ENCODE measurements around the gene RCL1. TPM values are rescaled to one million over a fixed set of nuclear protein-coding genes. Genes with fewer than 3 reads are reported as not detected.

Gene RCL1
- total RNA-seq, 2 experiments from 2014 or later: 11.5 to 12.3 TPM

GRCh38 chr9:4859035-4859434, 66.3 kb downstream of the RCL1 start:
- no peak for DNase-seq
- ChIA-PET CTCF (no interaction called here), POLR2A (no interaction called here)
- H3K4me1 Mint-ChIP-seq: peaks cover 16% of the 10 kb centered on the region
- H3K36me3 Mint-ChIP-seq (ENCODE audit: low read depth): peaks cover 51% of the 10 kb centered on the region
- H3K9me3 Mint-ChIP-seq: no peaks in the 10 kb centered on the region
- H3K27ac Mint-ChIP-seq: no peak overlapping the region
- H3K27me3 Mint-ChIP-seq: no peaks in the 10 kb centered on the region
- H3K4me3 Mint-ChIP-seq: no peak overlapping the region

DNA sequence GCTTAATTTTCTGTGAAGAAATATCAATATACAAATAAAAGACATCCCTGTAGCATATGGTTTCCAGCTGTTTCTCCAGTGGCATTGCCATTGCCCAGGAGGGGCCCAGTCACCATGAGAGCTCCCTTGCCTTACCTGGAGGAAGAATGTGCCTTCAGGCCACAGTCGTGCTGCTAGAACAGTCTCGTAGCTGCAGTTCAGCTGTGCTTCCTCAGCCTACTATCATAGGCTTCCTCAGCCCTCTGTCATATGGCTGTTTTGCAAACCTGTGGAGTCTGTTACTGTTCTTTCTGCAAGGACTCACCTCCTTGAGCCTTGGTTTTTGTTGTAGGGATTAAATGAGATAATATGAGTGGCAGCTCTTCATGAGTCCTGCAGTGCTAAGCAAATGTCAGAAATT, 67.6 kb downstream of the RCL1 start:
- ChIA-PET CTCF (interaction anchor here (0.8 kb wide), 1 partner anchor 97 kb away, joined by 3 read pairs; no protein-coding TSS in a partner anchor), POLR2A (no interaction called here)
- H3K4me1 Mint-ChIP-seq: peaks cover 25% of the 10 kb centered on the region
- H3K27me3 Mint-ChIP-seq: no peaks in the 10 kb centered on the region
- no peaks in the 10 kb centered on the region for H3K9me3 Mint-ChIP-seq
- no peak for DNase-seq
- peaks cover 50% of the 10 kb centered on the region for H3K36me3 Mint-ChIP-seq (ENCODE audit: low read depth)
- H3K27ac Mint-ChIP-seq: no peak overlapping the region
- no peak overlapping the region for H3K4me3 Mint-ChIP-seq

GRCh38 chr9:4861145-4861544, 68.4 kb downstream of the RCL1 start:
- Mint-ChIP-seq H3K36me3 (ENCODE audit: low read depth) (peaks cover 44% of the 10 kb centered on the region), H3K4me1 (peaks cover 31% of the 10 kb centered on the region), H3K27ac (no peak overlapping the region), H3K9me3 (no peaks in the 10 kb centered on the region), H3K4me3 (no peak overlapping the region), H3K27me3 (no peaks in the 10 kb centered on the region)
- POLR2A ChIA-PET: interaction anchor here (0.8 kb wide), 1 partner anchor 125 kb away, joined by 3 read pairs; no protein-coding TSS in a partner anchor
- CTCF ChIA-PET: interaction anchor here (1.2 kb wide), 1 partner anchor 11 kb away, joined by 8 read pairs; no protein-coding TSS in a partner anchor
- no peak for DNase-seq

- ChIA-PET POLR2A (interaction anchor here (0.8 kb wide), 1 partner anchor 124 kb away, joined by 3 read pairs; no protein-coding TSS in a partner anchor), CTCF (interaction anchor here (1.2 kb wide), 1 partner anchor 12 kb away, joined by 8 read pairs; no protein-coding TSS in a partner anchor)
- Mint-ChIP-seq H3K4me1 (peaks cover 36% of the 10 kb centered on the region), H3K27me3 (no peaks in the 10 kb centered on the region), H3K36me3 (ENCODE audit: low read depth) (peaks cover 39% of the 10 kb centered on the region), H3K9me3 (no peaks in the 10 kb centered on the region), H3K27ac (no peak overlapping the region), H3K4me3 (no peak overlapping the region)
- no peak for DNase-seq
Measured at GRCh38 chr9:4861736-4862451, 69.2 kb downstream of the RCL1 start.

DNA sequence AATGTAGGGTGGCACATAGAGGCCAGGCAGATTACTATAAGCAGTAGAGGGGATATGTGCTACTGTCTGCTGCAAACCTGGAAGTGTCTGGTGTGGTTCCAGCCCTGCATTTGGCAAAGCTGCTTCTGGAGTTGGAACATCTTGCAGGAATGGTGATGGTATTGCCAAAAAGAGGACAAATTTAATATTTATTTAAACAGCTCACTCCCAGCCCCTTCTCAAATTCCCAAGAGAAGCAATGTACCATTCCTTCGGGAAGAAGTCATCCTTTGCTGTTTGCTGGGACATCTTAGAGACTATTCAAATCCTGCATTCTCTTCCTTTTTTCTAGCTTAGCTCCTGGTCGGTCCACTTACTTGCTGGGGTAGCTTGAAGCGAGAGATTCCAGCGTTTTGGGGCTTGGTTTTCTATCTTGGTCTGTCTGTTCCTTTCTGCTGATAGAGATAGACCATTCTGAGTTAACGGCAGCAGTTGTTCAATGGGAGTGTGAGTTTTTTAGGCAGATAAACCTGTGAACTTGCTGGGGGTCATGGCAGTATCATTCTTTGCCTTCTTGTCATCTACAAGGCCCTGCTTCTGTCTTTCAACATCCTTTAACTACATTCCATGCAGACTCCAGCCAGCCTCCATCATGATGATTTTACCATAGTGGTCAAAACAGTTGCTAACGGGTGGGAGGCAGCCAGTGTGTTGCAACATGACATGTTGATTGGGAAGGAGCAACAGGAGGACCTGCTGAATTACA, 69.9 kb downstream of the RCL1 start:
- no peaks in the 10 kb centered on the region for H3K9me3 Mint-ChIP-seq
- DNase-seq: no peak
- H3K4me1 Mint-ChIP-seq: peaks cover 38% of the 10 kb centered on the region
- H3K4me3 Mint-ChIP-seq: no peak overlapping the region
- ChIA-PET POLR2A (interaction anchor here (4.7 kb wide), 1 partner anchor 123 kb away, joined by 20 read pairs; the partner anchor contains the start of gene JAK2), CTCF (interaction anchor here (1.2 kb wide), 1 partner anchor 13 kb away, joined by 8 read pairs; no protein-coding TSS in a partner anchor)
- peaks cover 36% of the 10 kb centered on the region for H3K36me3 Mint-ChIP-seq (ENCODE audit: low read depth)
- no peak overlapping the region for H3K27ac Mint-ChIP-seq
- H3K27me3 Mint-ChIP-seq: no peaks in the 10 kb centered on the region

DNA sequence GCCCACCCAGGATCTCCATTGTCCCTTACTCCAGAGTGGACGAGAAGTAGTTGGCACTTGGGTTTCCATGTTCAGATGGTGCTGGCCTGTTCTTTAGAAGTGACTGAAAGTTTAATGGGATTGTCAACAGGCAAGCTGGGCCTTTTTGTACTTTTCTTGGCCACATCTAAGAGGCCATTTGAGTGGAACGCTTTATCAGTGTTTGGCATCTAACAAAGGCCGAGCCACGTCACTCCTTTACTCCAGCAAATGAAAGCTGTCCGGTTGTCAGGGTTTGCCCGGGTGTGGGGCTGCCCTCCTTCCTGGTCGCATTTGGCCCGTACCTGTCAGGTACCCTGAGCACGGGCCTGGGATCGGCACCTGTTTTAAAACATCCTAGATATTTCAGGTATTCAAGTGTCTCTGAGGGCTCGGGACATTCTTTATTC, 71.5 kb downstream of the RCL1 start:
- Mint-ChIP-seq H3K27me3 (no peaks in the 10 kb centered on the region), H3K4me3 (no peak overlapping the region), H3K36me3 (ENCODE audit: low read depth) (peaks cover 26% of the 10 kb centered on the region), H3K27ac (no peak overlapping the region), H3K4me1 (peaks cover 40% of the 10 kb centered on the region), H3K9me3 (no peaks in the 10 kb centered on the region)
- no peak for DNase-seq
- ChIA-PET CTCF (no interaction called here), POLR2A (interaction anchor here (2.6 to 4.7 kb wide), 2 partner anchors 13 to 121 kb away, joined by 17 to 20 read pairs; partner anchors contain the start of gene JAK2)

DNA sequence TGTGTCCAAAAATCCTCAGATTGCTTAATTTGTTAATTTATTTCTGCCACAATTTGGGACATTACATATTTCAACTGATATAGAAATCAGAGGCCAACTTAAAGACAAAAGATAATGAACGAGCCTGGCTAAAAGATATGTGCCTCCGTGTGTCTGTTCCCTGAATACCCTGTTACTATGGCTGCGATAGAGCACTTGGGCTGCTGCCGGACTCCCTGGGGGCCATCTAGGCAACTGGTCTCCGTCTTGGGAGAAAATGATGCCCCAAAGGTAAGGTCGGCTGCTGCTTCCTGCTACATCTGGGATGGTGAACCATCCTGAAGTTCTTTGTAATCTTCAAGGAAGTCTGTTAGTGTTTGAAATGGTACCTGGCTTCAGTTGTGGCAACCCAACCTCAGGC, 72.0 kb downstream of the RCL1 start:
- H3K4me1 Mint-ChIP-seq: peaks cover 40% of the 10 kb centered on the region
- CTCF ChIA-PET: interaction anchor here (0.9 to 1.5 kb wide), 6 partner anchors 11 to 124 kb away, joined by 3 to 4 read pairs (median 3); partner anchors contain the start of gene JAK2
- no peaks in the 10 kb centered on the region for H3K9me3 Mint-ChIP-seq
- H3K36me3 Mint-ChIP-seq (ENCODE audit: low read depth): peaks cover 26% of the 10 kb centered on the region
- H3K4me3 Mint-ChIP-seq: no peak overlapping the region
- no peak for DNase-seq
- no peaks in the 10 kb centered on the region for H3K27me3 Mint-ChIP-seq
- POLR2A ChIA-PET: interaction anchor here (0.7 to 4.7 kb wide), 7 partner anchors 9 to 121 kb away, joined by 3 to 21 read pairs (median 5); partner anchors contain the start of genes JAK2 and RCL1
- H3K27ac Mint-ChIP-seq: no peak overlapping the region

- ChIA-PET CTCF (interaction anchor here (0.6 to 1.6 kb wide), 12 partner anchors 10 to 123 kb away, joined by 3 to 11 read pairs (median 3); partner anchors contain the start of gene JAK2), POLR2A (interaction anchor here (0.7 to 4.7 kb wide), 9 partner anchors 10 to 120 kb away, joined by 3 to 21 read pairs (median 5); partner anchors contain the start of genes JAK2 and RCL1)
- DNase-seq: peak; percentile 34
- H3K36me3 Mint-ChIP-seq (ENCODE audit: low read depth): peaks cover 22% of the 10 kb centered on the region
- H3K9me3 Mint-ChIP-seq: no peaks in the 10 kb centered on the region
- H3K4me3 Mint-ChIP-seq: no peak overlapping the region
- peaks cover 40% of the 10 kb centered on the region for H3K4me1 Mint-ChIP-seq
- no peaks in the 10 kb centered on the region for H3K27me3 Mint-ChIP-seq
- H3K27ac Mint-ChIP-seq: peak overlapping the region; percentile 84
Measured at GRCh38 chr9:4865681-4866080, 72.9 kb downstream of the RCL1 start.

DNA sequence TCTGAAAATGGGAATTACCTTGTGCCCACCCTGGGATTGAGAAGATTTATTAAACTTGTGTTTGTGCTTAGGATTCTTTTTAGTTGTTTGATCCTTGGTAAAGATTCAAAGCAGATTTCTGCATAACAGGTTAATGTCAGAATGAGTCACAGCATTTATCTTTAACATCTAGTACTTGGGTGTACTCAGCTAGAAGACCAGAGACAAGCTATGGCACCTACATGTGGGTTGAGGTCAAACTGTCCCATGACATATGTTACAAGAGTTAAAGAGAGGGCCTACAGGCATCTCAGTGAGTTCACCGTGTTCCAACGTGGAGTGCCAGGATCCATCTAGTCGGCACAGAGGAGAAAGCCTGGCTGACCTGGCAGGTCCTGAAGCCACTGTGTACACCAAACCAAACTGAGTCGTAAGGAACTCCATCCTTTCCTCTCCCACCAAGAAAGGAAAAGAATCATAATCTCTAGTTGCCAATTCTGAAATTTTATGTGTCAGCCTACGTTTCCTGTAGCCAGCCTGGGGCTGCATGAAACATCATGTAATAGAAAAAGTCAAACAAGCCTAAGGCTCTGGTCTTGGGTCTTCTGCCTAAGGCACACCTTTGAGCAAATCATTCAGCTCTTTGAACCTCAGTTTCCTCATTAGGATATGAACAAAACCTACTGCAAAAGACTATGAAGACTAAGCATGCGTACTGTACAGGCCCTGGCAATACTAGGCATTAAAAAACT, 73.7 kb downstream of the RCL1 start:
- no peaks in the 10 kb centered on the region for H3K27me3 Mint-ChIP-seq
- peaks cover 17% of the 10 kb centered on the region for H3K36me3 Mint-ChIP-seq (ENCODE audit: low read depth)
- H3K4me1 Mint-ChIP-seq: peaks cover 40% of the 10 kb centered on the region
- no peaks in the 10 kb centered on the region for H3K9me3 Mint-ChIP-seq
- H3K27ac Mint-ChIP-seq: peak overlapping the region; percentile 79
- ChIA-PET POLR2A (interaction anchor here (1.5 to 4.7 kb wide), 6 partner anchors 15 to 119 kb away, joined by 3 to 21 read pairs (median 12); partner anchors contain the start of genes JAK2 and RCL1), CTCF (interaction anchor here (0.6 to 1.6 kb wide), 8 partner anchors 9 to 628 kb away, joined by 3 to 11 read pairs (median 3); no protein-coding TSS in a partner anchor)
- DNase-seq: peak; percentile 41
- H3K4me3 Mint-ChIP-seq: peak overlapping the region; percentile 17

- POLR2A ChIA-PET: no interaction called here
- Mint-ChIP-seq H3K4me1 (no peaks in the 10 kb centered on the region), H3K36me3 (ENCODE audit: low read depth) (peaks cover 2% of the 10 kb centered on the region)
Measured at GRCh38 chr9:4873066-4873465, 80.3 kb downstream of the RCL1 start.

DNA sequence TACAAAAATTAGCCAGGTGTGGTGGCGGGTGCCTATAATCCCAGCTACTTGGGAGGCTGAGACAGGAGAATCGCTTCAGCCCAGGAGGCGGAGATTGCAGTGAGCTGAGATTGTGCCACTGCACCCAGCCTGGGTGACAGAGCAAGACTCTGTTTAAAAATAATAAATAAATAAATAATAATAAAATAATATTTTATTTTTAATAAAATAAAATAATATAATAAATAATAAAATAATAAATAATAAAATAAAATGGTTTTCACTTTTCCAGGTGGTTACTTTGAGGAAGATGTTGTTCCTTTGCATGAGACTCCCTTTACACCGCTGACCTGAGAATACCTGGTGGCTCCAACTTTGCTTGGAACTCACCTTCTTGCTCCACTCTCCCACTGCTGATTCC, 82.8 kb downstream of the RCL1 start:
- Mint-ChIP-seq H3K9me3 (no peaks in the 10 kb centered on the region), H3K27me3 (no peaks in the 10 kb centered on the region), H3K27ac (no peak overlapping the region), H3K4me1 (no peaks in the 10 kb centered on the region), H3K4me3 (no peak overlapping the region), H3K36me3 (ENCODE audit: low read depth) (peaks cover 3% of the 10 kb centered on the region)
- ChIA-PET CTCF (interaction anchor here (1.3 kb wide), 1 partner anchor 10 kb away, joined by 4 read pairs; no protein-coding TSS in a partner anchor), POLR2A (no interaction called here)
- DNase-seq: no peak

More at GRCh38 chr9:4873066-4873465, 80.3 kb downstream of the RCL1 start:
- DNase-seq: no peak
- H3K27ac Mint-ChIP-seq: no peak overlapping the region
- CTCF ChIA-PET: no interaction called here
- H3K4me3 Mint-ChIP-seq: no peak overlapping the region
- no peaks in the 10 kb centered on the region for H3K27me3 Mint-ChIP-seq
- H3K9me3 Mint-ChIP-seq: no peaks in the 10 kb centered on the region

DNA sequence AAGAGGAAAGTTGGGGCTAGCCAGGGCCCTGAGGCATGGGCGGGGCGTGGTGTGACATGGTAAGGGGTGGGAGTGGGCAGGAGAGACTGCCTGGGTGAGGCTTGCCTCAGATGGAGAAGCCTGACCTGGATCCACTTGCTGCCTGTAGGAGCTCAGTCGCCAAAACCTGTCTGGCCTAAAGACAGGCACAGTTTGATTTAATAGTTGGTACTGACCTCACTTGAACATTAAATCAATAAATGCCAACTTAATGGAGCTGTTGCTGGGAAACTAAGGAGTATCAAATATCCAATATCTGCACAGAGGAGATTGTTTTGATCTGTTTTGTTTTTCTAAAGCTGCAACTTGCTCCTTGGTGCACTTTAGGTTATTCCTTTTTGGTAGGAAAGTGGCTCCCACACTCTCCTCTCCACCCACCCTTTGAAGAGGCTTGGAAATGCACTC, 86.4 kb downstream of the RCL1 start:
- Mint-ChIP-seq H3K36me3 (ENCODE audit: low read depth) (peaks cover 3% of the 10 kb centered on the region), H3K9me3 (no peaks in the 10 kb centered on the region), H3K27me3 (no peaks in the 10 kb centered on the region), H3K27ac (no peak overlapping the region), H3K4me3 (no peak overlapping the region), H3K4me1 (no peaks in the 10 kb centered on the region)
- no peak for DNase-seq
- POLR2A ChIA-PET: interaction anchor here (1.1 to 1.5 kb wide), 2 partner anchors 14 to 109 kb away, joined by 3 to 5 read pairs; no protein-coding TSS in a partner anchor
- CTCF ChIA-PET: no interaction called here
